Thoracic aorta (tissue), 2 donors: ENCODE measurements around the gene NCBP2. TPM values are rescaled to one million over a fixed set of nuclear protein-coding genes. Genes with fewer than 3 reads are reported as not detected.

Experiments used
- ATAC-seq: fragments of 150-250 bp; one replicate; pipeline ENCODE4 v1.8.0; 2017; ENCODE audit warnings: low read depth; ENCODE audit not compliant: insufficient number of reproducible peaks, low FRiP score
- DNase-seq: peaks from one replicate; pipeline ENCODE4 v3.0.0-alpha.2; 2020; ENCODE audit warnings: low spot score
- H3K27ac ChIP-seq, 2 donors: fragments of 200-600 bp; sonication (generic); 1 replicate in 1 of 2; 2 replicates in 1 of 2; pipeline ENCODE4 v1.5.1; 2016; ENCODE audit warnings: mild to moderate bottlenecking in 2 of 2, moderate library complexity in 2 of 2
- H3K27me3 ChIP-seq: fragments of 200-600 bp; sonication (generic); replicated peaks from 2 replicates; pipeline ENCODE4 v1.6.0; 2016; ENCODE audit warnings: mild to moderate bottlenecking; ENCODE audit not compliant: insufficient read depth
- H3K36me3 ChIP-seq: fragments of 200-600 bp; sonication (generic); one replicate; pipeline ENCODE4 v1.5.1; 2016
- H3K4me1 ChIP-seq, 2 donors: fragments of 200-600 bp; sonication (generic); 1 replicate in 1 of 2; 2 replicates in 1 of 2; pipeline versions ENCODE4 v1.5.1 to v1.6.0; 2016; ENCODE audit warnings: low read depth in 2 of 2, mild to moderate bottlenecking in 1 of 2; ENCODE audit not compliant: control insufficient read depth in 1 of 2
- H3K4me3 ChIP-seq: fragments of 200-600 bp; sonication (generic); 2 replicates; pipeline ENCODE4 v1.5.1; 2016; ENCODE audit warnings: mild to moderate bottlenecking
- H3K9me3 ChIP-seq: fragments of 200-600 bp; sonication (generic); 2 replicates; pipeline ENCODE4 v1.5.1; 2016
- total RNA-seq, 2 donors: library from RNA; depleted of rRNA; stranded (reverse); fragments of >200 nt; gene quantifications; one replicate each; pipeline versions ENCODE4 v1.1.0 to v1.2.3, GENCODE V29; 2016
- TF ChIP-seq, protein P1 (sequence below): fragments of 200-600 bp; sonication (generic); IDR thresholded peaks from one replicate; pipeline ENCODE4 v1.5.1; 2019; ENCODE audit warnings: antibody characterized with exemption

The NCBP2 gene
- total RNA-seq, 2 donors from 2014 or later, result 26.5 to 44.1 TPM

GRCh38 chr3:196927571-196928453 lies 14.5 kb downstream of the NCBP2 start:
- H3K4me1 ChIP-seq, result no peaks in the 10 kb centered on the region
- H3K27me3 ChIP-seq, result no peaks in the 10 kb centered on the region
- TF ChIP-seq, protein P1, sequence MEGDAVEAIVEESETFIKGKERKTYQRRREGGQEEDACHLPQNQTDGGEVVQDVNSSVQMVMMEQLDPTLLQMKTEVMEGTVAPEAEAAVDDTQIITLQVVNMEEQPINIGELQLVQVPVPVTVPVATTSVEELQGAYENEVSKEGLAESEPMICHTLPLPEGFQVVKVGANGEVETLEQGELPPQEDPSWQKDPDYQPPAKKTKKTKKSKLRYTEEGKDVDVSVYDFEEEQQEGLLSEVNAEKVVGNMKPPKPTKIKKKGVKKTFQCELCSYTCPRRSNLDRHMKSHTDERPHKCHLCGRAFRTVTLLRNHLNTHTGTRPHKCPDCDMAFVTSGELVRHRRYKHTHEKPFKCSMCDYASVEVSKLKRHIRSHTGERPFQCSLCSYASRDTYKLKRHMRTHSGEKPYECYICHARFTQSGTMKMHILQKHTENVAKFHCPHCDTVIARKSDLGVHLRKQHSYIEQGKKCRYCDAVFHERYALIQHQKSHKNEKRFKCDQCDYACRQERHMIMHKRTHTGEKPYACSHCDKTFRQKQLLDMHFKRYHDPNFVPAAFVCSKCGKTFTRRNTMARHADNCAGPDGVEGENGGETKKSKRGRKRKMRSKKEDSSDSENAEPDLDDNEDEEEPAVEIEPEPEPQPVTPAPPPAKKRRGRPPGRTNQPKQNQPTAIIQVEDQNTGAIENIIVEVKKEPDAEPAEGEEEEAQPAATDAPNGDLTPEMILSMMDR, result no peak
- H3K27ac ChIP-seq, result no peak overlapping the region
- DNase-seq (no peak), ATAC-seq (no peak)
- no peak overlapping the region for H3K4me3 ChIP-seq
- H3K36me3 ChIP-seq, result peaks cover 36% of the 10 kb centered on the region
- no peaks in the 10 kb centered on the region for H3K9me3 ChIP-seq

- Histone ChIP-seq H3K4me3 (no peak overlapping the region), H3K27me3 (no peaks in the 10 kb centered on the region), H3K4me1 (no peaks in the 10 kb centered on the region), H3K9me3 (no peaks in the 10 kb centered on the region), H3K36me3 (no peaks in the 10 kb centered on the region), H3K27ac (no peak overlapping the region)
- TF ChIP-seq, protein P1, result no peak
- ATAC-seq (no peak), DNase-seq (no peak)
Observed at GRCh38 chr3:196920733-196921132, 21.6 kb downstream of the NCBP2 start.

- H3K27ac ChIP-seq, result no peak overlapping the region
- TF ChIP-seq, protein P1, result no peak
- no peaks in the 10 kb centered on the region for H3K9me3 ChIP-seq
- ATAC-seq, result no peak
- peaks cover 3% of the 10 kb centered on the region for H3K36me3 ChIP-seq
- H3K4me1 ChIP-seq, result no peaks in the 10 kb centered on the region
- no peak for DNase-seq
- no peak overlapping the region for H3K4me3 ChIP-seq
- H3K27me3 ChIP-seq, result no peaks in the 10 kb centered on the region
Observed at GRCh38 chr3:196918968-196919367, 23.4 kb downstream of the NCBP2 start.

DNA sequence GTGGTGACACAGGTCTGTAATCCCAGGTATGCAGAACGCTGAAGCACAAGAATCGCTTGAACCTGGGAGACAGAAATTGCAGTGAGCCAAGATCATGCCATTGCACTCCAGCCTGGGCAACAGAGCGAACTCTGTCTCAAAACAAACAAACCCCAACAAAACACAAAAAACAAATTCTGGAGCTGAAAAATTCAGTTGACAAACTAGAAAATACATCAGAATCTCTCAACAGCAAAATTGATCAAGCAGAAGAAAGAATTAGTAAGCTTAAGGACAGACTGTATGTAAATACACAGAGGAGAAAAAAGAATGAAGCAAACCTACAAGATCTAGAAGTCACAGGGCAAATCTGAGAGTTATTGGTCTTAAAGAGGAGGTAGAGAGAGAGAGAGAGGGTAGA lies 25.3 kb downstream of the NCBP2 start:
- Histone ChIP-seq H3K27me3 (no peaks in the 10 kb centered on the region), H3K9me3 (no peaks in the 10 kb centered on the region), H3K4me3 (no peak overlapping the region), H3K4me1 (no peaks in the 10 kb centered on the region), H3K27ac (no peak overlapping the region), H3K36me3 (peaks cover 3% of the 10 kb centered on the region)
- no peak for DNase-seq
- TF ChIP-seq, protein P1, result no peak
- no peak for ATAC-seq

DNA sequence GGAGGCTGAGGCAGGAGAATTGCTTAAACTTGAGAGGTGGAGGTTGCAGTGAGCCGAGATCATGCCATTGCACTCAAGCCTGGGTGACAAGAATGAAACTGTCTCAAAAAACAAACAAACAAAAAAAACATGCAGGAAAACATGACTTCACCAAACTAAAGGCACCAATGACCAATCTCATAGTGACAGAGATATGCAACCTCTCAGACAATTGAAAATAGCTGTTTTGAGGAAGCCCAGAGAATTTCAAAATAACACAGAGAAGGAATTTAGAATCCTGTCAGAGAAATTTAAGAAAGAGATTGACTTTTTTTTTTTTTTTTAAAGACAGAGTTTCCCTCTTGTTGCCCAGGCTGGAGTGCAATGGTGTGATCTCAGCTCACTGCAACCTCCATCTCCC lies 26.1 kb downstream of the NCBP2 start:
- Histone ChIP-seq H3K4me1 (no peaks in the 10 kb centered on the region), H3K27me3 (no peaks in the 10 kb centered on the region), H3K36me3 (peaks cover 3% of the 10 kb centered on the region), H3K4me3 (no peak overlapping the region), H3K9me3 (no peaks in the 10 kb centered on the region), H3K27ac (no peak overlapping the region)
- ATAC-seq (no peak), DNase-seq (no peak)
- TF ChIP-seq, protein P1, result no peak
